Measurements from ENCODE around the gene PCCA.

The PCCA gene

DNA sequence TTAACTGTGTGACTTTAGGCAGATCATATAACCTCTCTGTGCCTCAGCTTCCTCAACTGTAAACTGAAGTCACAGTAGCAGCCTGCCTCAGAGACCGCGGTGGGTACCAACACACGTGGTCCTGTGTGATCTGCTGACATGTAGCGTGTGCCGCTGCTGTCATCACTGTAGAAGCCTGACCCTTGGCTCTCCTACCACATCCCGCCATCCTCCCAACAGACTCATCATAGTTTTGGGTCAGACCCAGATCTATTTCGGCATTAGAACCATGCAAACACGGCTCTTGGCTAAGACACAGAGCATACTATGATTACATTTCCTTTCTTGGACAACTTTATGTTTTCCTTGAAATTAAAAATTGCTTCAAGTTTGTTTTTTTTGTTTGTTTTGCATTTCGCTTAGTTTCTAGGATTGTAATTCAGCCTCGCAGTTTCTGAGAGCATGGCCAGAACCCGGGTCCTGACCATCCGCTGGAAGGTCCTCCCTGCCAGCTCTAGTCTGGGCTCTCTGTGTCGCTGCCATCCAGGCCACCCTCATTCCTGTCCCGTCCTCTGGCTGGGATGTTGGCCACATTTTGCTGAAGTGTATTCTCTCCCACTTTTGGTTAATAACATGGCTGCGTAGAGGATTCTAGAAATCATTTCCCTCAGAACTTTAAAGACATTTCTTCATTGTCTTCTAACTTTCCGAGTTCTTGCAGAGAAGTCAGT, 446.7 kb downstream of the PCCA start:
- DNase-seq (ENCODE audit: extremely low spot score): no peak
- TF ChIP-seq SP1 (IDR thresholded peaks at IDR 0.05) (no peak), ZNF384 (IDR thresholded peaks at IDR 0.05) (no peak), CTBP1 (IDR thresholded peaks at IDR 0.05; ENCODE audit: borderline replicate concordance) (no peak), NFRKB (IDR thresholded peaks at IDR 0.05) (no peak), BHLHE40 (IDR thresholded peaks at IDR 0.05; ENCODE audit: borderline replicate concordance) (no peak), FOXM1 (IDR thresholded peaks at IDR 0.05; ENCODE audit: borderline replicate concordance) (no peak), FOXK2 (IDR thresholded peaks at IDR 0.05) (no peak), L3MBTL2 (conservative IDR thresholded peaks at IDR 0.05) (no peak), SUZ12 (IDR thresholded peaks at IDR 0.05) (no peak), LEF1 (IDR thresholded peaks at IDR 0.05; ENCODE audit: borderline replicate concordance) (no peak), HDGF (IDR thresholded peaks at IDR 0.05; ENCODE audit: borderline replicate concordance) (no peak), TARDBP (IDR thresholded peaks at IDR 0.05) (no peak), ARNT (IDR thresholded peaks at IDR 0.05) (no peak), FOXA1 (IDR thresholded peaks at IDR 0.05) (no peak), ELF4 (IDR thresholded peaks at IDR 0.05) (no peak)
- TF ChIP-seq, protein P1, sequence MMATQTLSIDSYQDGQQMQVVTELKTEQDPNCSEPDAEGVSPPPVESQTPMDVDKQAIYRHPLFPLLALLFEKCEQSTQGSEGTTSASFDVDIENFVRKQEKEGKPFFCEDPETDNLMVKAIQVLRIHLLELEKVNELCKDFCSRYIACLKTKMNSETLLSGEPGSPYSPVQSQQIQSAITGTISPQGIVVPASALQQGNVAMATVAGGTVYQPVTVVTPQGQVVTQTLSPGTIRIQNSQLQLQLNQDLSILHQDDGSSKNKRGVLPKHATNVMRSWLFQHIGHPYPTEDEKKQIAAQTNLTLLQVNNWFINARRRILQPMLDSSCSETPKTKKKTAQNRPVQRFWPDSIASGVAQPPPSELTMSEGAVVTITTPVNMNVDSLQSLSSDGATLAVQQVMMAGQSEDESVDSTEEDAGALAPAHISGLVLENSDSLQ (IDR thresholded peaks at IDR 0.05): no peak
- CTCF ChIA-PET: no interaction called here
- POLR2A ChIA-PET: no interaction called here

DNA sequence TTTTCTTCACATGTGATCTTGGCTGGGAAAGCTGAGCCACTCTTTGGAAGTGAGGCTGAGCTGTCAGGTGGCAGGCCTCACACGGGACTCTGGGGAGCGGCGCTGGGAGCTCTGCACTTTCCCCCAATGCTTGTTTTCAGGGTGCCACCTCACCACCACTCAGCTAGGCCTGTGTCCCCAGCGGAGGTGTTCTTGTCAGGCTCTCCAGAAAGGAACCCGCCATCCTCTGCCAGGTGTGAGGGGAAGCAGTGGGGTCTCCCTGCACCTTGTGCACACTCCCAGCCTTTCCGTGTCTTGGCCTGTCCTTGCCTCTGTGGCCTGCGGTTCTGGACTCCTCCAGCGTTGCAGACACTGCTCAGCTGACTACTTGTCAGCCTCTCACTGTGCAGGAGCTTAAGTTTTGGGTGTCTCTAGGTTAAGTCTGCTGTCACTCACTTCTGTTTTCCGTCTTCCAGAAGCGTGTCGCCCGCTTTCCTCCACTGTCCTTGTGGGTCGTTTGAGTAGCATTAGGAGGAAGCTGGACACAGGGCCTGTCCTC, 447.8 kb downstream of the PCCA start:
- ChIA-PET POLR2A (no interaction called here), CTCF (no interaction called here)
- TF ChIP-seq ZNF384 (IDR thresholded peaks at IDR 0.05): no peak
- TF ChIP-seq CTBP1 (IDR thresholded peaks at IDR 0.05; ENCODE audit: borderline replicate concordance): no peak
- TF ChIP-seq ELF4 (IDR thresholded peaks at IDR 0.05): no peak
- TF ChIP-seq ARNT (IDR thresholded peaks at IDR 0.05): no peak
- no peak for TF ChIP-seq FOXA1 (IDR thresholded peaks at IDR 0.05)
- TF ChIP-seq, protein P1 (IDR thresholded peaks at IDR 0.05): no peak
- TF ChIP-seq BHLHE40 (IDR thresholded peaks at IDR 0.05; ENCODE audit: borderline replicate concordance): no peak
- TF ChIP-seq SP1 (IDR thresholded peaks at IDR 0.05): no peak
- TF ChIP-seq HDGF (IDR thresholded peaks at IDR 0.05; ENCODE audit: borderline replicate concordance): no peak
- TF ChIP-seq L3MBTL2 (conservative IDR thresholded peaks at IDR 0.05): no peak
- TF ChIP-seq LEF1 (IDR thresholded peaks at IDR 0.05; ENCODE audit: borderline replicate concordance): no peak
- TF ChIP-seq FOXM1 (IDR thresholded peaks at IDR 0.05; ENCODE audit: borderline replicate concordance): no peak
- no peak for TF ChIP-seq SUZ12 (IDR thresholded peaks at IDR 0.05)
- TF ChIP-seq TARDBP (IDR thresholded peaks at IDR 0.05): no peak
- TF ChIP-seq NFRKB (IDR thresholded peaks at IDR 0.05): no peak
- TF ChIP-seq FOXK2 (IDR thresholded peaks at IDR 0.05): no peak
- no peak for DNase-seq (ENCODE audit: extremely low spot score)

DNA sequence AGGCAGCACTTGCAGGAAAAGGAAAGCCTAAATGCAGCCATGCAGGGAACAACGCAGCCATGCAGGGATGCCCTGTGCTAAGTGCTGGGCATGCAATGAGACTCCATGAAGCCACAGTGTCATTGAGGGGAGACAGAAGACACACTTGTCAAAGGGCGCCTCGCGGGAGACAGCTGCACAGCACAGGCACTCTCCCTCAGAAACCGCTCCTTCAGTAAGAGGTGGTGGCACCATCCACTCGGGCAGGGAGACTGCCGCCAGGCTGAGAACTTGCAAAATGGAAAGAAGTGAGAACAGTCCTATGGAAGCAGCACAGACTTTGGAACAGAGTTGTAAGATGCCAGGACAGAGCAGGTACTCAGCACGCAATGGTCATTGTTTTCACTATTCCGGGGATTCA, 448.6 kb downstream of the PCCA start:
- TF ChIP-seq ZNF384 (IDR thresholded peaks at IDR 0.05): no peak
- TF ChIP-seq FOXM1 (IDR thresholded peaks at IDR 0.05; ENCODE audit: borderline replicate concordance): no peak
- TF ChIP-seq HDGF (IDR thresholded peaks at IDR 0.05; ENCODE audit: borderline replicate concordance): no peak
- TF ChIP-seq CTBP1 (IDR thresholded peaks at IDR 0.05; ENCODE audit: borderline replicate concordance): no peak
- TF ChIP-seq, protein P1 (IDR thresholded peaks at IDR 0.05): no peak
- no peak for TF ChIP-seq TARDBP (IDR thresholded peaks at IDR 0.05)
- TF ChIP-seq SUZ12 (IDR thresholded peaks at IDR 0.05): no peak
- no peak for TF ChIP-seq FOXA1 (IDR thresholded peaks at IDR 0.05)
- no peak for TF ChIP-seq BHLHE40 (IDR thresholded peaks at IDR 0.05; ENCODE audit: borderline replicate concordance)
- TF ChIP-seq LEF1 (IDR thresholded peaks at IDR 0.05; ENCODE audit: borderline replicate concordance): no peak
- TF ChIP-seq L3MBTL2 (conservative IDR thresholded peaks at IDR 0.05): no peak
- no peak for TF ChIP-seq NFRKB (IDR thresholded peaks at IDR 0.05)
- TF ChIP-seq ARNT (IDR thresholded peaks at IDR 0.05): no peak
- no peak for TF ChIP-seq FOXK2 (IDR thresholded peaks at IDR 0.05)
- TF ChIP-seq SP1 (IDR thresholded peaks at IDR 0.05): no peak
- no peak for TF ChIP-seq ELF4 (IDR thresholded peaks at IDR 0.05)
- POLR2A ChIA-PET: no interaction called here

DNA sequence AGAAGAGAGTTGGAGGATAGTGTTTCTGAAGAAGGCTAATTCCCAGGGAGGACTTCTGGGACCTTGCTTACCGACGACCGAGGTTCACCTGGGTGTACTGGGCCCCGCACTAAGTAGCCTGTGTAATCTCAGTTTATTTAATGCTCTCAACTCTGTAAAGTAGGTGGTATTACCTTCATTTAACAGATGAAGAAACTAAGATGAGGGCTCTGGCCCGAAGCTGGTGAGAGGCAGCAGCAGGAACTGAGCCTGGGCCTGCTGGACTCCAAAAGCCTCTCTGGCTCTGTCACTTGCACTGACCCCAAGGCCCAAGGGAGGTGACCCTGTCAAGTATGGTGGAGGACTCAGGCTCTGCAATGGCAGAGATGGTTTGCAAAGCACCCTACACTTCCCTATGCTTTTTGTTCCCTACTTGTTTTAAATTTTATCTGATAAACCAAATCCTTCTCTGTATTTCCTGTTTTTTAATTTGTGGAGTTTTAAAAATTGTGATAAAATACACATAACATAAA, 449.1 kb downstream of the PCCA start:
- CTCF ChIA-PET: no interaction called here
- POLR2A ChIA-PET: no interaction called here
- DNase-seq (ENCODE audit: extremely low spot score): no peak
- TF ChIP-seq SP1 (IDR thresholded peaks at IDR 0.05) (no peak), L3MBTL2 (conservative IDR thresholded peaks at IDR 0.05) (no peak), FOXA1 (IDR thresholded peaks at IDR 0.05) (no peak), ARNT (IDR thresholded peaks at IDR 0.05) (no peak), LEF1 (IDR thresholded peaks at IDR 0.05; ENCODE audit: borderline replicate concordance) (no peak), BHLHE40 (IDR thresholded peaks at IDR 0.05; ENCODE audit: borderline replicate concordance) (no peak), FOXM1 (IDR thresholded peaks at IDR 0.05; ENCODE audit: borderline replicate concordance) (no peak), SUZ12 (IDR thresholded peaks at IDR 0.05) (no peak), ZNF384 (IDR thresholded peaks at IDR 0.05) (no peak), HDGF (IDR thresholded peaks at IDR 0.05; ENCODE audit: borderline replicate concordance) (no peak), ELF4 (IDR thresholded peaks at IDR 0.05) (no peak)
- TF ChIP-seq, protein P1 (IDR thresholded peaks at IDR 0.05): no peak

More for the DNA sequence above, 448.6 kb downstream of the PCCA start:
- CTCF ChIA-PET: interaction anchor here (0.7 kb wide), 1 partner anchor 10 kb away, joined by 5 read pairs; no protein-coding TSS in a partner anchor
- no peak for DNase-seq (ENCODE audit: extremely low spot score)

DNA sequence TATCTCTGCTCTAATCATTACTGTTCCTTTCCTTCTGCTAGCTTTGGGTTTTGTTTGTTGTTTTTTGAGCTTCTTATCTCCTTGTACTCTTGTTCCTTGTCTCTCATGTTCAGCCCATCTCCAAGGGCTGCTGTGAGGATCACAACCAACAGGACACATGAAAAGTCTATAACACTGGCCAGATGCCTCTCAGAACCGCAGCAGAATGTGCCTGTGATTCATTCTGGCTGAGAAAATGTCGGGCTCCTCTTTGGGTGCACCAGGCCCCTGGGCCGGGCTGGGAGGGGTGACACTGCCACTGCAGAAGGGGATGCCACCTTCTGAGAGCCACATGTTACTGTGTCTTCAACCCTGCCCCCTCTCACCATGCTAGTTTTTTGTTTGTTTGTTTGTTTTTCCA, 451.7 kb downstream of the PCCA start:
- POLR2A ChIA-PET: no interaction called here
- DNase-seq (ENCODE audit: extremely low spot score): no peak
- CTCF ChIA-PET: interaction anchor here (0.7 kb wide), 1 partner anchor 32 kb away, joined by 3 read pairs; no protein-coding TSS in a partner anchor
- TF ChIP-seq FOXA1 (IDR thresholded peaks at IDR 0.05) (no peak), SUZ12 (IDR thresholded peaks at IDR 0.05) (no peak), ARNT (IDR thresholded peaks at IDR 0.05) (no peak), ZNF384 (IDR thresholded peaks at IDR 0.05) (no peak), CTBP1 (IDR thresholded peaks at IDR 0.05; ENCODE audit: borderline replicate concordance) (no peak), NFRKB (IDR thresholded peaks at IDR 0.05) (no peak), FOXK2 (IDR thresholded peaks at IDR 0.05) (no peak), L3MBTL2 (conservative IDR thresholded peaks at IDR 0.05) (no peak), FOXM1 (IDR thresholded peaks at IDR 0.05; ENCODE audit: borderline replicate concordance) (no peak), HDGF (IDR thresholded peaks at IDR 0.05; ENCODE audit: borderline replicate concordance) (no peak), TARDBP (IDR thresholded peaks at IDR 0.05) (no peak), LEF1 (IDR thresholded peaks at IDR 0.05; ENCODE audit: borderline replicate concordance) (no peak), ELF4 (IDR thresholded peaks at IDR 0.05) (no peak)
- TF ChIP-seq, protein P1 (IDR thresholded peaks at IDR 0.05): no peak
